ENCODE results near the gene OR13D1. TPM values are rescaled to one million over a fixed set of nuclear protein-coding genes. Genes with fewer than 3 reads are reported as not detected.
A peak's percentile ranks its signal among the peaks of the same experiment; 100 is the strongest.

Gene OR13D1
- total RNA-seq, 4 donors from 2014 or later = not detected

- H3K36me3 ChIP-seq = no peaks in the 10 kb centered on the region
- no peaks in the 10 kb centered on the region for H3K9me3 ChIP-seq
- no peak overlapping the region for H3K4me3 ChIP-seq
- no peaks in the 10 kb centered on the region for H3K27me3 ChIP-seq
- no peak overlapping the region for H3K27ac ChIP-seq
- WGBS, 2 donors = 31 to 32% methylated on average over 7 of the region's 7 CpGs
- TF ChIP-seq CTCF (IDR thresholded peaks at IDR 0.05) (peak; percentile 58 to 74 (median 69)), POLR2A (IDR thresholded peaks at IDR 0.05) (no peak)
- peaks cover 0 to 9% (median 0%) of the 10 kb centered on the region in 4 donors for H3K4me1 ChIP-seq
- no peak for DNase-seq (ENCODE audit: low spot score in 2 of 2)
These were observed 49.2 kb downstream of the OR13D1 start for GRCh38 chr9:104743376-104743985.

Other genes with a start within 250 kb of the OR13D1 start
- gene OR13F1, start 190.3 kb upstream of the OR13D1 start, total RNA-seq = not detected
- gene OR13C4, start 167.3 kb upstream of the OR13D1 start, total RNA-seq = not detected
- not detected for gene OR13C3, start 157.7 kb upstream of the OR13D1 start, total RNA-seq
- gene OR13C8, start 125.3 kb upstream of the OR13D1 start, total RNA-seq = not detected
- not detected for gene OR13C5, start 95.1 kb upstream of the OR13D1 start, total RNA-seq
- gene OR13C2, start 88.9 kb upstream of the OR13D1 start, total RNA-seq = not detected
- not detected for gene OR13C9, start 76.3 kb upstream of the OR13D1 start, total RNA-seq
- gene NIPSNAP3A, start 53.2 kb downstream of the OR13D1 start, total RNA-seq = 10 to 100 TPM; 10.3 to 28.6 (median 16.6) TPM
- 10 to 100 TPM in 1 of 4 donors, 1 to 10 TPM in 3; 2.4 to 11.1 (median 2.9) TPM for gene NIPSNAP3B, start 69.6 kb downstream of the OR13D1 start, total RNA-seq
- 10 to 100 TPM; 59.2 to 84.1 (median 80.5) TPM for gene ABCA1, start 233.6 kb downstream of the OR13D1 start, total RNA-seq